Prostate gland (tissue), 2 donors: Measurements from ENCODE around the gene GSG1L.

ENCODE experiments used
- CTCF ChIP-seq, 4 experiments: fragments of 200-600 bp in 2 of 4; fragments of 450-650 bp in 2 of 4; sonication (generic) in 2 of 4; IDR thresholded peaks; 1 replicate in 3 of 4; 2 replicates in 1 of 4; pipeline ENCODE4 v1.5.1; 2016 to 2019; ENCODE audit warnings: antibody characterized with exemption in 4 of 4, mild to moderate bottlenecking in 2 of 4, moderate library complexity in 2 of 4
- POLR2A ChIP-seq: fragments of 450-650 bp; IDR thresholded peaks from one replicate; pipeline ENCODE4 v1.6.1; 2016; ENCODE audit warnings: antibody characterized with exemption, mild to moderate bottlenecking
- POLR2AphosphoS5 ChIP-seq: sonication (generic); formaldehyde crosslinking; IDR thresholded peaks from one replicate; pipeline ENCODE4 v1.6.1; 2017; ENCODE audit warnings: antibody characterized with exemption

DNA sequence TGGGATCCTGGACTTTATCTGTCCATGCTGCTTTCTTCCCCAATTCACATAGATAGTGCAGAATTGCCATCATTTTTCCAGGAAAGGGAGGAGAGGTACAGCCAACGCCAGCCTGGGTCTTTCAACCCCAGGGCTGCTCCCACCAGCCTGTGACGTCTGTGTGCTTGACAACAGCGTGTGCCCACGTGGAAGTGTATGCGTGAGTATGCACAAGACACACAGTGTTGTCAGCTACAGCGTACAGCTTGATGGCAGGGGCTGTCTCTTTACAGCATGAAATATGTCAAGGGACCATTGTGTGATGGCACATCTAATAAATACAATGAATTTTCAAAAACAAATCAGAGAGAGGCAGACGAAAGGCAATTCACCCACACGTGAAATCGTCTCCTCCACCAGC lies 62.3 kb downstream of the GSG1L start:
- TF ChIP-seq POLR2A, result no peak
- TF ChIP-seq POLR2AphosphoS5, result no peak
- TF ChIP-seq CTCF (IDR thresholded peaks at IDR 0.05), result no peak
